ENCODE results near the gene WTAP. TPM values are rescaled to one million over a fixed set of nuclear protein-coding genes. Genes with fewer than 3 reads are reported as not detected.

WTAP gene
- total RNA-seq, 1 donor from 2014 or later: 78.4 TPM

DNA sequence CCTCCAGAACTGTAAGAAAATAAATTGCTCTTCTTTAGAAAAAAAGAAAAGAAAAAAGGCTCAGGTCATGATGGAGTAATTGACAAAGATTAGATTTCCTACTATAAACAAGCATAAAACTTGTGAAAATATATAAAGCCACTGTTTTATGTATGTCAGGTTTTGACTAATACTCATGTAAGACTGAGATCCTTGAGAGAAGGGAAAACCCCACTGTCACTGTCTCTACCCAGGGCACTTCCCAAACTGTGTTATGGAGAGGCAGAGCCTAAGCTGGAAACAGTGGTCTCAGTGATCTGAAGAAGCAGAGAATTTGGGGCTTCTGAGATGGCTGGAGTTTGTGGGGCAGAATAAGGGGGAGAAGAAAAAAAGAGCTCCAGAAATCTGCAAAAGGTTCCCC lies 42.2 kb downstream of the WTAP start:
- intact Hi-C loops (cut with DNase I): no loop called here
- H3K27ac ChIP-seq: no peak overlapping the region
- ATAC-seq: no peak
- H3K27me3 ChIP-seq (ENCODE audit: low read depth): no peaks in the 10 kb centered on the region
- DNase-seq: no peak
- no peak overlapping the region for H3K4me3 ChIP-seq
- no peaks in the 10 kb centered on the region for H3K4me1 ChIP-seq
- peaks cover 59% of the 10 kb centered on the region for H3K36me3 ChIP-seq
- TF ChIP-seq, protein P1, sequence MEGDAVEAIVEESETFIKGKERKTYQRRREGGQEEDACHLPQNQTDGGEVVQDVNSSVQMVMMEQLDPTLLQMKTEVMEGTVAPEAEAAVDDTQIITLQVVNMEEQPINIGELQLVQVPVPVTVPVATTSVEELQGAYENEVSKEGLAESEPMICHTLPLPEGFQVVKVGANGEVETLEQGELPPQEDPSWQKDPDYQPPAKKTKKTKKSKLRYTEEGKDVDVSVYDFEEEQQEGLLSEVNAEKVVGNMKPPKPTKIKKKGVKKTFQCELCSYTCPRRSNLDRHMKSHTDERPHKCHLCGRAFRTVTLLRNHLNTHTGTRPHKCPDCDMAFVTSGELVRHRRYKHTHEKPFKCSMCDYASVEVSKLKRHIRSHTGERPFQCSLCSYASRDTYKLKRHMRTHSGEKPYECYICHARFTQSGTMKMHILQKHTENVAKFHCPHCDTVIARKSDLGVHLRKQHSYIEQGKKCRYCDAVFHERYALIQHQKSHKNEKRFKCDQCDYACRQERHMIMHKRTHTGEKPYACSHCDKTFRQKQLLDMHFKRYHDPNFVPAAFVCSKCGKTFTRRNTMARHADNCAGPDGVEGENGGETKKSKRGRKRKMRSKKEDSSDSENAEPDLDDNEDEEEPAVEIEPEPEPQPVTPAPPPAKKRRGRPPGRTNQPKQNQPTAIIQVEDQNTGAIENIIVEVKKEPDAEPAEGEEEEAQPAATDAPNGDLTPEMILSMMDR (IDR thresholded peaks at IDR 0.05): no peak
- H3K9me3 ChIP-seq: no peaks in the 10 kb centered on the region

DNA sequence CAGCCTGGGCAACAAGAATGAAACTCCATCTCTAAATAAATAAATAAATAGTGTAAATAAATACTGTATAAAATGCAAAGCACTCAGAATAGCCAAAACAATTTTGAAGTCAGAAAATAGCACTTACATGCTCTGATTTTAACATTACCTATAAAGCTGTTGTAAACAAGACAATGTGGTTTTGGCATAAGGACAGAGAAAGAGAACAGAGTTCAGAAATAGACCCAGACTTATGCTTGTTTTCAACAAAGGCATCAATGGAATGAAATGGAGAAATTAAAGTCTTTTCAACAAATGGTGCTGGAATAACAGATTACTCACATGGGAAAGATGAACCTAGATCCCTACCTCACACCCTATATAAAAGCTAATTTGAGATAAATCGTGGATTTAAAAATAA lies 44.9 kb downstream of the WTAP start:
- TF ChIP-seq, protein P1 (IDR thresholded peaks at IDR 0.05): no peak
- DNase-seq (no peak), ATAC-seq (no peak)
- Histone ChIP-seq H3K4me3 (no peak overlapping the region), H3K27me3 (ENCODE audit: low read depth) (no peaks in the 10 kb centered on the region), H3K36me3 (peaks cover 70% of the 10 kb centered on the region), H3K4me1 (no peaks in the 10 kb centered on the region), H3K9me3 (no peaks in the 10 kb centered on the region), H3K27ac (no peak overlapping the region)
- intact Hi-C loops (cut with DNase I): no loop called here

DNA sequence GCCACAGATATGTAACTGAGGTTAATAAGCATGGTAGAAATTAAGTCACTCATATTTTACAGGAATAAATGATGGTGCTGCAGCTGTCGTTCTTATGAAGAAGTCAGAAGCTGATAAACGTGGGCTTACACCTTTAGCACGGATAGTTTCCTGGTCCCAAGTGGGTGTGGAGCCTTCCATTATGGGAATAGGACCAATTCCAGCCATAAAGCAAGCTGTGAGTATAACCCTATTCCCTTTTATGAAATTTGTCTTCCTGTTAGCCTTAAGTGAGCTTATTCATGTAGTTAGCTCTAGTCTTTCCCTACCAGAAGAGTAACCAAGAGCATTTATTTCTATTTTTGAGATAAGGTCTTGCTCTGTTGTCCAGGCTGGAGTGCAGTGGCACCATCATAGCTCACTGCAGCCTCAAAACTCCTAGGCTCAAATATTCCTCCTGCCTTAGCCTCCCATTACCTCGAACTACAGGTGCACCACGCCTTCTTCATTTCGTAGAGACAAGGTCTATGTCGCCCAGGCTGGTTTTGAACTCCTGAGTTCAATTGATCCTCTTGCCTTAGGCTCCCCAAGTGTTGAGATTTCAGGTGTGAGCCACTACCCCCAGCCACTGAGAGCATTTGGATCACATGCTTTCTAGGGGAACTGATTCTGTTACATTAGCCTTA lies 50.1 kb downstream of the WTAP start:
- Histone ChIP-seq H3K27ac (no peak overlapping the region), H3K27me3 (ENCODE audit: low read depth) (no peaks in the 10 kb centered on the region), H3K36me3 (peaks cover 81% of the 10 kb centered on the region), H3K4me1 (no peaks in the 10 kb centered on the region), H3K9me3 (no peaks in the 10 kb centered on the region), H3K4me3 (no peak overlapping the region)
- intact Hi-C loops (cut with DNase I): no loop called here
- TF ChIP-seq, protein P1 (IDR thresholded peaks at IDR 0.05): no peak
- ATAC-seq: no peak
- no peak for DNase-seq

DNA sequence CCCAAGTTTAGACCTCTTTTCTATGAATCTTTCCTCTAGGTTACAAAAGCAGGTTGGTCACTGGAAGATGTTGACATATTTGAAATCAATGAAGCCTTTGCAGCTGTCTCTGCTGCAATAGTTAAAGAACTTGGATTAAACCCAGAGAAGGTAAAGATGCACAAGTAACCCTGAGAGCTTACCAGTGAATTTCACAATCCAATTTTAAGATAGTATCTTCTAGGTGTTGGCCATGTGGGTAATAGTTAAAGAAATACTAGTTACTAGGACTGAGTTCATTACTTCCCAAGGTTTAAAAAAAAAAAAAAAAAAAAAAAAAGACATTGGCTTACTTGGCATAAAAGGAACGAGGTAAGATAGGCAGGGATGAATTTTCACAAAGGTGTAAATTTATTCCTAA lies 50.8 kb downstream of the WTAP start:
- Histone ChIP-seq H3K9me3 (no peaks in the 10 kb centered on the region), H3K4me3 (no peak overlapping the region), H3K27ac (no peak overlapping the region), H3K27me3 (ENCODE audit: low read depth) (no peaks in the 10 kb centered on the region), H3K36me3 (peaks cover 88% of the 10 kb centered on the region), H3K4me1 (no peaks in the 10 kb centered on the region)
- ATAC-seq (no peak), DNase-seq (no peak)
- TF ChIP-seq, protein P1 (IDR thresholded peaks at IDR 0.05): no peak
- intact Hi-C loops (cut with DNase I): no loop called here

DNA sequence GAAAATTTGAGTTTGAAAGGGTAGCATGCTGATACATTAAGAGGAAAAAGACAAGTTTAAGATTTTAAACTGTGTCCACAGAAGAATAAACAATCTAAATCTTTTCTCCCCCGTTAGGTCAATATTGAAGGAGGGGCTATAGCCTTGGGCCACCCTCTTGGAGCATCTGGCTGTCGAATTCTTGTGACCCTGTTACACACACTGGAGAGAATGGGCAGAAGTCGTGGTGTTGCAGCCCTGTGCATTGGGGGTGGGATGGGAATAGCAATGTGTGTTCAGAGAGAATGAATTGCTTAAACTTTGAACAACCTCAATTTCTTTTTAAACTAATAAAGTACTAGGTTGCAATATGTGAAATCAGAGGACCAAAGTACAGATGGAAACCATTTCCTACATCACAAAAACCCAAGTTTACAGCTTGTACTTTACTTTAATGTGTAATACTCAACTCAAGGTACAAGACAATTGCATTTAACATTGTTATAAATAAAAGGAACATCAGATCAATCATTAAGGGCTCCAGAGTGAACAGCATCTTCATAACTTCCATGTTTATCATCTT lies 51.3 kb downstream of the WTAP start:
- Histone ChIP-seq H3K36me3 (peaks cover 93% of the 10 kb centered on the region), H3K4me3 (no peak overlapping the region), H3K27ac (no peak overlapping the region), H3K4me1 (no peaks in the 10 kb centered on the region), H3K9me3 (no peaks in the 10 kb centered on the region), H3K27me3 (ENCODE audit: low read depth) (no peaks in the 10 kb centered on the region)
- no peak for DNase-seq
- TF ChIP-seq, protein P1 (IDR thresholded peaks at IDR 0.05): no peak
- no peak for ATAC-seq
- intact Hi-C loops (cut with DNase I): no loop called here

All from lower lobe of right lung (tissue), 2 donors.